Activated T-helper 2 cell treated with anti-CD3 and anti-CD28 coated beads, Interferon-gamma antibody, Interleukin-2, Interleukin-4, amounts not matched to agents 10 μg/mL and 5 μg/mL and 100 μg/mL, durations not matched to agents 14 hours and 24 hours and 36 hours (primary cell): ENCODE measurements around the gene GPER1. TPM values are rescaled to one million over a fixed set of nuclear protein-coding genes. Genes with fewer than 3 reads are reported as not detected.

ENCODE experiments used
- DNase-seq: peaks from one replicate; pipeline ENCODE4 v3.0.0; 2021; ENCODE audit warnings: low spot score
- H3K27ac Mint-ChIP-seq: one replicate; pipeline ENCODE4 v1.8.0; 2021; ENCODE audit warnings: mixed read lengths
- H3K27me3 Mint-ChIP-seq: one replicate; pipeline ENCODE4 v1.8.0; 2021; ENCODE audit warnings: low read depth, mixed read lengths
- H3K36me3 Mint-ChIP-seq: one replicate; pipeline ENCODE4 v1.8.0; 2021; ENCODE audit warnings: low read depth, mixed read lengths
- H3K4me1 Mint-ChIP-seq: one replicate; pipeline ENCODE4 v1.8.0; 2021; ENCODE audit warnings: low read depth, mixed read lengths
- H3K4me3 Mint-ChIP-seq: one replicate; pipeline ENCODE4 v1.8.0; 2021; ENCODE audit warnings: low read depth, mild to moderate bottlenecking, moderate library complexity, mixed read lengths
- H3K9me3 Mint-ChIP-seq: one replicate; pipeline ENCODE4 v1.8.0; 2021; ENCODE audit warnings: mixed read lengths
- intact Hi-C: fragments of 100-400 bp; cut with micrococcal nuclease; formaldehyde crosslinking; loops from one replicate; pipeline ENCODE4 v1.15.1; 2023
- total RNA-seq: library from RNA; stranded (reverse); gene quantifications from 2 replicates; pipeline ENCODE4 v1.2.3, GENCODE V29; 2022

Gene GPER1
- total RNA-seq, 1 donor from 2014 or later, result 0.37 TPM

- H3K36me3 Mint-ChIP-seq, result peaks cover 6% of the 10 kb centered on the region
- H3K9me3 Mint-ChIP-seq, result peaks cover 14% of the 10 kb centered on the region
- DNase-seq, result no peak
- peaks cover 10% of the 10 kb centered on the region for H3K4me1 Mint-ChIP-seq
- peak overlapping the region; percentile 48 for H3K27ac Mint-ChIP-seq
- H3K27me3 Mint-ChIP-seq, result no peaks in the 10 kb centered on the region
- intact Hi-C loops, result no loop called here
- H3K4me3 Mint-ChIP-seq, result no peak overlapping the region
These were observed 29.5 kb downstream of the GPER1 start for GRCh38 chr7:1117321-1117928.

- intact Hi-C loops, result no loop called here
- no peak overlapping the region for H3K4me3 Mint-ChIP-seq
- no peak for DNase-seq
- H3K36me3 Mint-ChIP-seq, result peaks cover 6% of the 10 kb centered on the region
- peaks cover 10% of the 10 kb centered on the region for H3K4me1 Mint-ChIP-seq
- H3K27ac Mint-ChIP-seq, result no peak overlapping the region
- peaks cover 14% of the 10 kb centered on the region for H3K9me3 Mint-ChIP-seq
- no peaks in the 10 kb centered on the region for H3K27me3 Mint-ChIP-seq
These were observed 31.3 kb downstream of the GPER1 start for GRCh38 chr7:1119201-1119600.

- H3K4me3 Mint-ChIP-seq, result no peak overlapping the region
- H3K27me3 Mint-ChIP-seq, result no peaks in the 10 kb centered on the region
- peaks cover 7% of the 10 kb centered on the region for H3K9me3 Mint-ChIP-seq
- H3K4me1 Mint-ChIP-seq, result peaks cover 10% of the 10 kb centered on the region
- H3K27ac Mint-ChIP-seq, result no peak overlapping the region
- intact Hi-C loops, result no loop called here
- no peak for DNase-seq
- H3K36me3 Mint-ChIP-seq, result peaks cover 6% of the 10 kb centered on the region
These were observed 32.9 kb downstream of the GPER1 start for GRCh38 chr7:1120791-1121190.

GRCh38 chr7:1121476-1121875, 33.6 kb downstream of the GPER1 start:
- peaks cover 6% of the 10 kb centered on the region for H3K36me3 Mint-ChIP-seq
- H3K27me3 Mint-ChIP-seq, result no peaks in the 10 kb centered on the region
- no peak overlapping the region for H3K27ac Mint-ChIP-seq
- H3K4me3 Mint-ChIP-seq, result no peak overlapping the region
- peaks cover 5% of the 10 kb centered on the region for H3K9me3 Mint-ChIP-seq
- intact Hi-C loops, result no loop called here
- peaks cover 10% of the 10 kb centered on the region for H3K4me1 Mint-ChIP-seq
- DNase-seq, result no peak

- no peak for DNase-seq
These were observed 34.2 kb downstream of the GPER1 start for GRCh38 chr7:1121886-1122831.

GRCh38 chr7:1122832-1123501, 35.1 kb downstream of the GPER1 start:
- H3K4me3 Mint-ChIP-seq, result no peak overlapping the region
- H3K36me3 Mint-ChIP-seq, result no peaks in the 10 kb centered on the region
- intact Hi-C loops, result no loop called here
- no peak overlapping the region for H3K27ac Mint-ChIP-seq
- H3K4me1 Mint-ChIP-seq, result peaks cover 5% of the 10 kb centered on the region
- no peak for DNase-seq
- H3K9me3 Mint-ChIP-seq, result no peaks in the 10 kb centered on the region
- no peaks in the 10 kb centered on the region for H3K27me3 Mint-ChIP-seq

More at GRCh38 chr7:1121886-1122831, 34.2 kb downstream of the GPER1 start:
- peaks cover 10% of the 10 kb centered on the region for H3K4me1 Mint-ChIP-seq
- peaks cover 6% of the 10 kb centered on the region for H3K36me3 Mint-ChIP-seq
- H3K9me3 Mint-ChIP-seq, result peaks cover 5% of the 10 kb centered on the region
- no peak overlapping the region for H3K27ac Mint-ChIP-seq
- intact Hi-C loops, result no loop called here
- no peak overlapping the region for H3K4me3 Mint-ChIP-seq
- no peaks in the 10 kb centered on the region for H3K27me3 Mint-ChIP-seq

GRCh38 chr7:1123715-1124114, 35.8 kb downstream of the GPER1 start:
- H3K27me3 Mint-ChIP-seq, result no peaks in the 10 kb centered on the region
- intact Hi-C loops, result no loop called here
- DNase-seq, result no peak
- peaks cover 3% of the 10 kb centered on the region for H3K4me1 Mint-ChIP-seq
- H3K36me3 Mint-ChIP-seq, result no peaks in the 10 kb centered on the region
- H3K27ac Mint-ChIP-seq, result no peak overlapping the region
- no peak overlapping the region for H3K4me3 Mint-ChIP-seq
- no peaks in the 10 kb centered on the region for H3K9me3 Mint-ChIP-seq

- Mint-ChIP-seq H3K27ac (no peak overlapping the region), H3K9me3 (no peaks in the 10 kb centered on the region), H3K36me3 (no peaks in the 10 kb centered on the region), H3K27me3 (no peaks in the 10 kb centered on the region), H3K4me3 (no peak overlapping the region), H3K4me1 (peaks cover 2% of the 10 kb centered on the region)
- DNase-seq, result no peak
- intact Hi-C loops, result no loop called here
These were observed 36.3 kb downstream of the GPER1 start for GRCh38 chr7:1124164-1124563.

- no peaks in the 10 kb centered on the region for H3K9me3 Mint-ChIP-seq
- no peak for DNase-seq
- no peaks in the 10 kb centered on the region for H3K36me3 Mint-ChIP-seq
- H3K27me3 Mint-ChIP-seq, result no peaks in the 10 kb centered on the region
- H3K27ac Mint-ChIP-seq, result no peak overlapping the region
- no peaks in the 10 kb centered on the region for H3K4me1 Mint-ChIP-seq
- intact Hi-C loops, result no loop called here
- H3K4me3 Mint-ChIP-seq, result no peak overlapping the region
These were observed 37.1 kb downstream of the GPER1 start for GRCh38 chr7:1124816-1125602.

GRCh38 chr7:1125603-1125969, 37.7 kb downstream of the GPER1 start:
- intact Hi-C loops, result no loop called here
- Mint-ChIP-seq H3K4me3 (no peak overlapping the region), H3K4me1 (no peaks in the 10 kb centered on the region), H3K27ac (no peak overlapping the region), H3K36me3 (no peaks in the 10 kb centered on the region), H3K9me3 (no peaks in the 10 kb centered on the region), H3K27me3 (no peaks in the 10 kb centered on the region)
- DNase-seq, result no peak

GRCh38 chr7:1127001-1127400, 39.1 kb downstream of the GPER1 start:
- H3K36me3 Mint-ChIP-seq, result peaks cover 4% of the 10 kb centered on the region
- DNase-seq, result no peak
- no peak overlapping the region for H3K27ac Mint-ChIP-seq
- peaks cover 4% of the 10 kb centered on the region for H3K9me3 Mint-ChIP-seq
- intact Hi-C loops, result no loop called here
- H3K4me1 Mint-ChIP-seq, result no peaks in the 10 kb centered on the region
- H3K4me3 Mint-ChIP-seq, result no peak overlapping the region
- no peaks in the 10 kb centered on the region for H3K27me3 Mint-ChIP-seq

GRCh38 chr7:1129431-1129830, 41.5 kb downstream of the GPER1 start:
- intact Hi-C loops, result no loop called here
- peaks cover 4% of the 10 kb centered on the region for H3K36me3 Mint-ChIP-seq
- H3K9me3 Mint-ChIP-seq, result peaks cover 4% of the 10 kb centered on the region
- no peak overlapping the region for H3K27ac Mint-ChIP-seq
- no peak overlapping the region for H3K4me3 Mint-ChIP-seq
- no peaks in the 10 kb centered on the region for H3K4me1 Mint-ChIP-seq
- DNase-seq, result no peak
- H3K27me3 Mint-ChIP-seq, result no peaks in the 10 kb centered on the region
